OCI-LY7 (cell line): ENCODE measurements around the gene NNT. TPM values are rescaled to one million over a fixed set of nuclear protein-coding genes. Genes with fewer than 3 reads are reported as not detected.

Experiments
- Bru-seq: library from RNA; stranded (reverse); fragments of 400-500 nt; gene quantifications from one replicate; lab custom pipeline; 2021; lab: Mats Ljungman, UMichigan
- BruChase-seq, 2 experiments: library from RNA; stranded (reverse); fragments of 400-500 nt; gene quantifications; one replicate each; lab custom pipeline; 2021; lab: Mats Ljungman, UMichigan
- BruUV-seq: library from RNA; stranded (reverse); fragments of 400-500 nt; replicated peaks from 2 replicates; lab custom pipeline; 2021; lab: Mats Ljungman, UMichigan
- CTCF ChIA-PET: fragments of 300-600 bp; sonication (Branson Sonifier 250); formaldehyde crosslinking; loops from one replicate; lab custom pipeline; 2022; ENCODE audit warnings: antibody characterized with exemption; ENCODE audit not compliant: unreplicated experiment; lab: Charles Lee
- POLR2A ChIA-PET: fragments of 300-600 bp; sonication (Branson Sonifier 250); formaldehyde crosslinking; loops from one replicate; lab custom pipeline; 2022; ENCODE audit warnings: antibody characterized with exemption; lab: Charles Lee
- DNase-seq: peaks from one replicate; pipeline ENCODE4 v3.0.0-alpha.2; 2015; ENCODE audit warnings: low spot score
- H2AFZ ChIP-seq: fragments of 200-600 bp; sonication (generic), shearing (Covaris generic); 2 replicates; pipeline ENCODE4 v1.6.1; 2014; ENCODE audit warnings: mild to moderate bottlenecking, antibody characterized with exemption, low read length, moderate library complexity
- H3K27ac ChIP-seq: fragments of 200-600 bp; sonication (generic); 2 replicates; pipeline ENCODE4 v1.5.1; 2014; ENCODE audit warnings: mixed run types, low read depth, mild to moderate bottlenecking, moderate library complexity, low read length, inconsistent platforms; ENCODE audit not compliant: poor library complexity, severe bottlenecking
- H3K36me3 ChIP-seq: fragments of 200-600 bp; sonication (generic); 2 replicates; pipeline ENCODE4 v1.6.1; 2014; ENCODE audit warnings: mild to moderate bottlenecking, antibody characterized with exemption, low read length, moderate library complexity, mixed read lengths; ENCODE audit not compliant: insufficient read depth
- H3K4me1 ChIP-seq: fragments of 200-600 bp; sonication (generic); 2 replicates; pipeline ENCODE4 v1.5.1; 2014; ENCODE audit warnings: mild to moderate bottlenecking, low read length; ENCODE audit not compliant: insufficient read depth, poor library complexity, severe bottlenecking
- H3K4me2 ChIP-seq: fragments of 200-600 bp; sonication (generic); 2 replicates; pipeline ENCODE4 v1.6.1; 2014; ENCODE audit warnings: mild to moderate bottlenecking, low read length
- H3K4me3 ChIP-seq: fragments of 200-600 bp; sonication (generic); 2 replicates; pipeline ENCODE4 v1.5.1; 2014; ENCODE audit warnings: mild to moderate bottlenecking, low read depth, low read length; ENCODE audit not compliant: poor library complexity, severe bottlenecking
- H3K79me2 ChIP-seq: fragments of 200-600 bp; sonication (generic); 2 replicates; pipeline ENCODE4 v1.6.1; 2016; ENCODE audit warnings: low read depth, mild to moderate bottlenecking, low read length, moderate library complexity, mixed read lengths; ENCODE audit not compliant: insufficient read depth
- H3K9me2 ChIP-seq: fragments of 200-600 bp; sonication (generic); 2 replicates; pipeline ENCODE4 v1.6.1; 2016; ENCODE audit warnings: mild to moderate bottlenecking, low read length, mixed read lengths; ENCODE audit not compliant: insufficient read depth
- H3K9me3 ChIP-seq: fragments of 200-600 bp; sonication (generic); 2 replicates; pipeline ENCODE4 v1.6.1; 2014; ENCODE audit warnings: mild to moderate bottlenecking, mixed run types, low read length, mixed read lengths
- H4K20me1 ChIP-seq: fragments of 200-600 bp; sonication (generic); 2 replicates; pipeline ENCODE4 v1.6.1; 2014; ENCODE audit warnings: mild to moderate bottlenecking, antibody characterized with exemption, low read length, moderate library complexity, mixed read lengths; ENCODE audit not compliant: insufficient read depth
- EZH2phosphoT487 ChIP-seq: fragments of 200-600 bp; sonication (generic); IDR thresholded peaks from 2 replicates; pipeline ENCODE4 v1.6.1; 2018; ENCODE audit warnings: low read depth, borderline replicate concordance, mild to moderate bottlenecking, mixed run types, antibody characterized with exemption, low read length, moderate library complexity, mixed read lengths
- intact Hi-C: fragments of 100-400 bp; cut with micrococcal nuclease; formaldehyde crosslinking; loops from one replicate; pipeline ENCODE4 v1.10.0; 2022; ENCODE audit not compliant: unreplicated experiment
- long read RNA-seq: library from polyadenylated mRNA; stranded (forward); transcript quantifications from one replicate; pipeline ENCODE4 v2.0.0, GENCODE V29; 2022
- total RNA-seq, 2 experiments: library from RNA; depleted of rRNA in 1 of 2; stranded (reverse); fragments of >200 nt in 1 of 2; shearing (Covaris generic) in 1 of 2; gene quantifications; 2 replicates each; pipeline ENCODE4 v1.2.3, GENCODE V29; 2014 to 2022
- TF ChIP-seq, protein P1 (sequence below): fragments of 200-600 bp; sonication (generic); conservative IDR thresholded peaks from 2 replicates; pipeline ENCODE4 v1.5.1; 2014; ENCODE audit warnings: mild to moderate bottlenecking, antibody characterized with exemption, low read length, moderate library complexity, mixed read lengths

NNT gene
- total RNA-seq (2014; rRNA removed; shearing (Covaris generic)) (33.6 and 42.2 TPM in 2 replicates), total RNA-seq (2022) (98.3 and 120 TPM in 2 replicates), Bru-seq, nascent RNA (percentile 86 among the genes with signal in this experiment), BruChase-seq, experiment 1, labeled RNA remaining after a 6-hour chase (percentile 79 among the genes with signal in this experiment), BruChase-seq, experiment 2, labeled RNA remaining after a 2-hour chase (percentile 76 among the genes with signal in this experiment)
- long read RNA-seq, full-length matches to known transcripts = 123 of 178 reads
- long read RNA-seq, partial matches to known transcripts = 30 of 178 reads
- long read RNA-seq, other reads (novel, unspliced or antisense) = 25 of 178 reads

DNA sequence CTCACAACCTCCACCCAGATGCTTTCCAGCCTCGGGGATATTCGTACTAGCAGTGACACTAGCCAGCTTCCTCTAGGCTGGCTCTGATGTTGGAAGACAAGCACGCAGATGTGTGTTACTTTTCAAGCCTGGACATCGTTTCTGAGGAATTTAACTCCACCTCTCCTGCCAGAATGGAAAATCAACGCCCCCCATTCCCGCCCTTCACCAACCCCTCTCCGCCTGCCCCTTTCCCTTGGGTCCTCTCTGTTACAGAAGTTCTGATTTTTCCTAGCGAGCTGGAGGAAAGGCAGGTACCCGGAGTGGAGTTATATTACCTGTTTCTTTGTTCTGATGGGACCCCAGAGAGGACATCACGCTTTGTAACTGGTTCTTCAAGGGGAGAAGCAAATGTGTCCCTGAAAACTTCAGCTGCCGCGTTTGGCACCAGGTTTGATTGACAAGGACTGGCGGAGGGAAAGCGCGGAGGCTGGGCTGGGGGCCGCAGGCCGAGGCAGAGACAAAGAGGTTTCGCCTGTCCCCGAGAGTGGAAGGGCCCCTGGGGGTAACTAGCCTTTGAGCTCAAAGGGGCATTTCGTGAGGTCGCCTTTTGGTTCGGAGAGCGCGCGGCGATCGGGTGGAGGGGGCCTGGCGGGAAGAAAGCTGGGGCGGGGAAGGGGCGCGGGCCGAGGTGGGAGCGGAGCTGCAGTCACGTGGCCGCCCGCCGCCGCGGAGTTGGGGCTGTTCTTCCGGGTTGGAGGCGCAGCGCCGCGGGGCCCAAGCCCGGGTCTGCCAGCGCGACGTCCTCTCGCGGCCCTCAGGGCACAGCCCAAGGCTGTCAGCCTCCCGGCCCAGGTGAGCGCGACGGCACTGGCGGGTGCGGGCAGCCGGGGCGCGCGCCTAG is at the start of gene NNT:
TSS of gene NNT (plus strand) at position 720 of the 883 bp plus-strand sequence. CDS start 6,016 bp downstream, outside the sequence.
- Histone ChIP-seq H3K9me3 (no peaks in the 10 kb centered on the region), H3K36me3 (peaks cover 26% of the 10 kb centered on the region), H3K79me2 (peaks cover 44% of the 10 kb centered on the region; the same call in 1 of the 2 replicates), H2AFZ (peak within 1 kb of the TSS; percentile 98), H3K27ac (peak within 1 kb of the TSS; percentile 60), H4K20me1 (no peaks in the 10 kb centered on the region), H3K4me2 (peak within 1 kb of the TSS; percentile 95), H3K9me2 (no peaks in the 10 kb centered on the region), H3K4me1 (peaks cover 24% of the 10 kb centered on the region), H3K4me3 (peak within 1 kb of the TSS; percentile 86)
- intact Hi-C loops = loop anchor here (1.0 to 5.0 kb wide), 4 partner anchors 46 to 595 kb away; no protein-coding TSS in a partner anchor
- CTCF ChIA-PET = interaction anchor here (0.6 to 0.7 kb wide), 3 partner anchors 14 to 650 kb away, joined by 4 to 11 read pairs (median 6); no protein-coding TSS in a partner anchor
- POLR2A ChIA-PET = interaction anchor here (0.6 to 2.5 kb wide), 19 partner anchors 10 to 1207 kb away, joined by 3 to 15 read pairs (median 4); partner anchors contain the start of genes C5orf34, HMGCS1, TMEM267 and ZNF131
- TF ChIP-seq EZH2phosphoT487 = no peak
- TF ChIP-seq, protein P1, sequence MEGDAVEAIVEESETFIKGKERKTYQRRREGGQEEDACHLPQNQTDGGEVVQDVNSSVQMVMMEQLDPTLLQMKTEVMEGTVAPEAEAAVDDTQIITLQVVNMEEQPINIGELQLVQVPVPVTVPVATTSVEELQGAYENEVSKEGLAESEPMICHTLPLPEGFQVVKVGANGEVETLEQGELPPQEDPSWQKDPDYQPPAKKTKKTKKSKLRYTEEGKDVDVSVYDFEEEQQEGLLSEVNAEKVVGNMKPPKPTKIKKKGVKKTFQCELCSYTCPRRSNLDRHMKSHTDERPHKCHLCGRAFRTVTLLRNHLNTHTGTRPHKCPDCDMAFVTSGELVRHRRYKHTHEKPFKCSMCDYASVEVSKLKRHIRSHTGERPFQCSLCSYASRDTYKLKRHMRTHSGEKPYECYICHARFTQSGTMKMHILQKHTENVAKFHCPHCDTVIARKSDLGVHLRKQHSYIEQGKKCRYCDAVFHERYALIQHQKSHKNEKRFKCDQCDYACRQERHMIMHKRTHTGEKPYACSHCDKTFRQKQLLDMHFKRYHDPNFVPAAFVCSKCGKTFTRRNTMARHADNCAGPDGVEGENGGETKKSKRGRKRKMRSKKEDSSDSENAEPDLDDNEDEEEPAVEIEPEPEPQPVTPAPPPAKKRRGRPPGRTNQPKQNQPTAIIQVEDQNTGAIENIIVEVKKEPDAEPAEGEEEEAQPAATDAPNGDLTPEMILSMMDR = no peak
- TSS peak; percentile 76 for BruUV-seq
- DNase-seq = peak; percentile 84

DNA sequence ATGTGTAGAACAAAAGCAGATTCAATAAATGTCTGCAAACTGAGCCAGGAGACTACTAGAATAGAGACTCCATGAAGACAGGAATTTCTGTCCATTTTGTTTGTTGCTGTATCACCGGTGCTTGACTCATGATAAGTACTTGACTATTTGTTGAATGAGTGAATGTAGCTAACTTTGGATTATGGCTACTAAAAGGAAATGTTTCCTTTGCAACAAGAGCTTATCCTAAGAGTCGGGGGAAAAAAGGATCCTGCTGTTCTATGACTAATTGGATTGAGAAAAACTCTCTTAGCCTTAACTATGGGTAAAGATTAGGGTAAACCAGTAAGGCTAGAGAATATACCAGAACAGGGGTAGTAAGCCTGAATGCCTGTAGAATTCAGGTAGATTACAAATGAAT is 49.6 kb upstream of the NNT start:
- peaks cover 35% of the 10 kb centered on the region for H3K4me1 ChIP-seq
- POLR2A ChIA-PET = interaction anchor here (0.6 to 4.8 kb wide), 6 partner anchors 11 to 762 kb away, joined by 3 to 57 read pairs (median 4); partner anchors contain the start of genes C5orf34 and TMEM267
- peaks cover 21% of the 10 kb centered on the region; the same call in 1 of the 2 replicates for H4K20me1 ChIP-seq
- H3K4me2 ChIP-seq = peak overlapping the region; percentile 99; the same call in 1 of the 2 replicates
- peaks cover 66% of the 10 kb centered on the region for H3K79me2 ChIP-seq
- no peak overlapping the region for H2AFZ ChIP-seq
- CTCF ChIA-PET = no interaction called here
- H3K4me3 ChIP-seq = no peak overlapping the region
- H3K9me3 ChIP-seq = no peaks in the 10 kb centered on the region
- H3K9me2 ChIP-seq = no peaks in the 10 kb centered on the region
- DNase-seq = no peak
- peaks cover 66% of the 10 kb centered on the region for H3K36me3 ChIP-seq
- no TSS peak for BruUV-seq
- intact Hi-C loops = no loop called here
- no peak overlapping the region for H3K27ac ChIP-seq
- TF ChIP-seq EZH2phosphoT487 = no peak
- TF ChIP-seq, protein P1 = no peak
